SK-N-SH treated with all-trans-retinoic acid at 6 μM for 48 hours (cell line): Measurements from ENCODE around the gene NSG2.

Source experiments
- ARNTL ChIP-seq: fragments of 450-650 bp; formaldehyde crosslinking; IDR thresholded peaks from 2 replicates; pipeline ENCODE4 v1.5.0; 2020; ENCODE audit warnings: low read depth, mild to moderate bottlenecking, moderate library complexity, borderline replicate concordance
- ESRRG ChIP-seq: fragments of 250-450 bp; sonication (Bioruptor Pico); IDR thresholded peaks from 2 replicates; pipeline ENCODE4 v1.6.1; 2021; ENCODE audit warnings: mild to moderate bottlenecking
- GLIS3 ChIP-seq: fragments of 250-450 bp; sonication (Bioruptor Pico); IDR thresholded peaks from 2 replicates; pipeline ENCODE4 v1.5.0; 2020; ENCODE audit warnings: mild to moderate bottlenecking, moderate library complexity
- ISL1 ChIP-seq: fragments of 250-450 bp; sonication (Bioruptor Pico); IDR thresholded peaks from 2 replicates; pipeline ENCODE4 v2.1.2; 2022; ENCODE audit warnings: mild to moderate bottlenecking, moderate library complexity
- OSR1 ChIP-seq: fragments of 250-450 bp; sonication (Bioruptor Pico); IDR thresholded peaks from 2 replicates; pipeline ENCODE4 v1.8.0; 2022; ENCODE audit warnings: moderate library complexity, mild to moderate bottlenecking, inconsistent platforms
- SNAI2 ChIP-seq: fragments of 250-450 bp; sonication (Bioruptor Pico); IDR thresholded peaks from 2 replicates; pipeline ENCODE4 v1.5.0; 2020; ENCODE audit warnings: mild to moderate bottlenecking, moderate library complexity
- TOX ChIP-seq: fragments of 250-450 bp; sonication (Bioruptor Pico); IDR thresholded peaks from 2 replicates; pipeline ENCODE4 v1.8.0; 2021; ENCODE audit warnings: mild to moderate bottlenecking, moderate library complexity, borderline replicate concordance
- ZC3H10 ChIP-seq: fragments of 250-450 bp; sonication (Bioruptor Pico); IDR thresholded peaks from 2 replicates; pipeline ENCODE4 v1.5.1; 2021; ENCODE audit warnings: mild to moderate bottlenecking, moderate library complexity
- ZFP30 ChIP-seq: fragments of 450-650 bp; formaldehyde crosslinking; IDR thresholded peaks from 2 replicates; pipeline ENCODE4 v1.5.0; 2022; ENCODE audit warnings: mild to moderate bottlenecking, moderate library complexity
- ZNF565 ChIP-seq: fragments of 450-650 bp; formaldehyde crosslinking; conservative IDR thresholded peaks from 2 replicates; pipeline ENCODE4 v1.5.0; 2020; ENCODE audit warnings: low read depth, mild to moderate bottlenecking, moderate library complexity
- ZNF70 ChIP-seq: fragments of 450-650 bp; formaldehyde crosslinking; IDR thresholded peaks from 2 replicates; pipeline ENCODE4 v1.5.0; 2020; ENCODE audit warnings: mild to moderate bottlenecking, moderate library complexity
- ZNF8 ChIP-seq: fragments of 450-650 bp; formaldehyde crosslinking; IDR thresholded peaks from 2 replicates; pipeline ENCODE4 v1.5.0; 2020; ENCODE audit warnings: mild to moderate bottlenecking, moderate library complexity
- TF ChIP-seq, protein P1 (sequence below): fragments of 250-450 bp; sonication (Bioruptor Pico); IDR thresholded peaks from 2 replicates; pipeline ENCODE4 v1.5.1; 2020; ENCODE audit warnings: low read depth, mild to moderate bottlenecking, moderate library complexity

DNA sequence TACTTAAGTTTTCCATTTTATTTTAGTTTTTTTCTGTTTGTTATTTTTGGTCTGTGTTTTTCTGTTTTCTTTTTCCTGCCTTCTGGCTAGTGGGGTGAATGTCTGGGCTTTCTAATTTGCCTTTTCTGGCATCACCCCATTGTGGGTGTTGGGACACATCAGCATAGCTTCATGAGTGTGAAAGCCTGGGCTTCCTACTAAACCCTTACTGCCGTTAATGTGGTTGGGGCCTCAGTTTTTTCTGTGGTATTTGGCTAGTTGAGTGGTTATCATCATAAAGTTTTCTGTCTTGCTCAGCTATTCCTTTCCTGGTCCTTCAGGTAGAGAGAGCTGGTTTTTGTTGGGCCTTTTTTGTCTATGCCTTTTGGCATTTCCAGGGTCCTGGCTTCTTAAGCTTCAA is 35.1 kb upstream of the NSG2 start:
- TF ChIP-seq ZNF8 (CRISPR knock-in tag) (no peak), ZC3H10 (CRISPR knock-in tag) (no peak), ZNF565 (CRISPR knock-in tag) (no peak), GLIS3 (CRISPR knock-in tag) (no peak), SNAI2 (CRISPR knock-in tag) (no peak), ARNTL (CRISPR knock-in tag) (no peak), ZNF70 (no peak), OSR1 (CRISPR knock-in tag) (no peak), ISL1 (no peak), TOX (no peak), ESRRG (CRISPR knock-in tag) (no peak), ZFP30 (CRISPR knock-in tag) (no peak)
- TF ChIP-seq, protein P1, sequence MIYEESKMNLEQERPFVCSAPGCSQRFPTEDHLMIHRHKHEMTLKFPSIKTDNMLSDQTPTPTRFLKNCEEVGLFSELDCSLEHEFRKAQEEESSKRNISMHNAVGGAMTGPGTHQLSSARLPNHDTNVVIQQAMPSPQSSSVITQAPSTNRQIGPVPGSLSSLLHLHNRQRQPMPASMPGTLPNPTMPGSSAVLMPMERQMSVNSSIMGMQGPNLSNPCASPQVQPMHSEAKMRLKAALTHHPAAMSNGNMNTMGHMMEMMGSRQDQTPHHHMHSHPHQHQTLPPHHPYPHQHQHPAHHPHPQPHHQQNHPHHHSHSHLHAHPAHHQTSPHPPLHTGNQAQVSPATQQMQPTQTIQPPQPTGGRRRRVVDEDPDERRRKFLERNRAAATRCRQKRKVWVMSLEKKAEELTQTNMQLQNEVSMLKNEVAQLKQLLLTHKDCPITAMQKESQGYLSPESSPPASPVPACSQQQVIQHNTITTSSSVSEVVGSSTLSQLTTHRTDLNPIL (CRISPR knock-in tag): no peak
